Peyer's patch (tissue), 4 donors: ENCODE measurements around the gene ERLEC1. TPM values are rescaled to one million over a fixed set of nuclear protein-coding genes. Genes with fewer than 3 reads are reported as not detected.
A peak's percentile ranks its signal among the peaks of the same experiment; 100 is the strongest.

Experiments
- DNase-seq, 3 donors: peaks; one replicate each; pipeline ENCODE4 v3.0.0-alpha.2; 2017 to 2019
- H3K27ac ChIP-seq, 4 donors: fragments of 200-600 bp; sonication (generic); one replicate each; pipeline ENCODE4 v1.5.1; 2016 to 2019
- H3K27me3 ChIP-seq, 2 donors: fragments of 200-600 bp; sonication (generic); one replicate each; pipeline ENCODE4 v1.5.1; 2019
- H3K36me3 ChIP-seq, 3 donors: fragments of 200-600 bp; sonication (generic); one replicate each; pipeline ENCODE4 v1.5.1; 2016 to 2019
- H3K4me1 ChIP-seq, 4 donors: fragments of 200-600 bp; sonication (generic); one replicate each; pipeline ENCODE4 v1.5.1; 2016 to 2019
- H3K4me3 ChIP-seq, 4 donors: fragments of 200-600 bp; sonication (generic); 1 replicate in 3 of 4; 2 replicates in 1 of 4; pipeline ENCODE4 v1.5.1; 2016 to 2019; ENCODE audit warnings: mild to moderate bottlenecking in 1 of 4
- H3K9me3 ChIP-seq, 4 donors: fragments of 200-600 bp; sonication (generic); one replicate each; pipeline ENCODE4 v1.5.1; 2016 to 2019; ENCODE audit warnings: mild to moderate bottlenecking in 1 of 4
- CTCF ChIP-seq, 6 experiments: fragments of 450-650 bp in 4 of 6; fragments of 200-600 bp in 2 of 6; sonication (generic) in 1 of 6; IDR thresholded peaks; one replicate each; pipeline ENCODE4 v1.5.1; 2017 to 2019; ENCODE audit warnings: antibody characterized with exemption in 6 of 6, mild to moderate bottlenecking in 3 of 6, moderate library complexity in 1 of 6
- POLR2A ChIP-seq, 2 donors: fragments of 450-650 bp; IDR thresholded peaks; one replicate each; pipeline ENCODE4 v1.5.1; 2017; ENCODE audit warnings: antibody characterized with exemption in 2 of 2, mild to moderate bottlenecking in 2 of 2, moderate library complexity in 2 of 2
- total RNA-seq, 4 donors: library from RNA; depleted of rRNA; stranded (reverse); fragments of >200 nt; gene quantifications; one replicate each; pipeline ENCODE4 v1.1.0, GENCODE V29; 2016

ERLEC1 gene
- total RNA-seq, 4 donors from 2014 or later: 28.1 to 69.3 (median 55.4) TPM

GRCh38 chr2:53785366-53785765, 1.5 kb upstream of the ERLEC1 start:
- H3K27me3 ChIP-seq: no peaks in the 10 kb centered on the region
- no peak overlapping the region for H3K27ac ChIP-seq
- no peak for DNase-seq
- peak overlapping the region in 2 of 4 donors; percentile 78 to 87 for H3K4me3 ChIP-seq
- peaks cover 3 to 27% (median 11%) of the 10 kb centered on the region in 4 donors for H3K4me1 ChIP-seq
- no peak for TF ChIP-seq CTCF (IDR thresholded peaks at IDR 0.05)
- no peak for TF ChIP-seq POLR2A (IDR thresholded peaks at IDR 0.05)
- H3K36me3 ChIP-seq: peaks cover 0 to 8% (median 0%) of the 10 kb centered on the region in 3 donors
- H3K9me3 ChIP-seq: no peaks in the 10 kb centered on the region

- peak in 1 of 3 donors; percentile 61 for DNase-seq
- peak overlapping the region; percentile 64 to 87 (median 82) for H3K4me3 ChIP-seq
- TF ChIP-seq CTCF (IDR thresholded peaks at IDR 0.05) (no peak), POLR2A (IDR thresholded peaks at IDR 0.05) (no peak)
- peaks cover 0 to 8% (median 0%) of the 10 kb centered on the region in 3 donors for H3K36me3 ChIP-seq
- peaks cover 3 to 27% (median 11%) of the 10 kb centered on the region in 4 donors for H3K4me1 ChIP-seq
- no peaks in the 10 kb centered on the region for H3K9me3 ChIP-seq
- peak overlapping the region; percentile 67 to 89 (median 79) for H3K27ac ChIP-seq
- H3K27me3 ChIP-seq: no peaks in the 10 kb centered on the region
These were observed 516 bp upstream of the ERLEC1 start for GRCh38 chr2:53786352-53786704.

GRCh38 chr2:53787614-53788289, 908 bp downstream of the ERLEC1 start:
- DNase-seq: no peak
- Histone ChIP-seq H3K9me3 (no peaks in the 10 kb centered on the region), H3K27ac (peak overlapping the region; percentile 67 to 89 (median 79)), H3K36me3 (no peaks in the 10 kb centered on the region), H3K4me3 (peak overlapping the region; percentile 64 to 87 (median 82)), H3K4me1 (peaks cover 3 to 27% (median 11%) of the 10 kb centered on the region in 4 donors), H3K27me3 (no peaks in the 10 kb centered on the region)
- no peak for TF ChIP-seq CTCF (IDR thresholded peaks at IDR 0.05)
- TF ChIP-seq POLR2A (IDR thresholded peaks at IDR 0.05): no peak

- no peak overlapping the region for H3K27ac ChIP-seq
- DNase-seq: no peak
- no peaks in the 10 kb centered on the region for H3K27me3 ChIP-seq
- peaks cover 0 to 8% (median 2%) of the 10 kb centered on the region in 4 donors for H3K4me1 ChIP-seq
- peaks cover 0 to 30% (median 0%) of the 10 kb centered on the region in 3 donors for H3K36me3 ChIP-seq
- TF ChIP-seq POLR2A (IDR thresholded peaks at IDR 0.05) (no peak), CTCF (IDR thresholded peaks at IDR 0.05) (no peak)
- H3K9me3 ChIP-seq: no peaks in the 10 kb centered on the region
- no peak overlapping the region for H3K4me3 ChIP-seq
These were observed 6.4 kb downstream of the ERLEC1 start for GRCh38 chr2:53793261-53793660.

GRCh38 chr2:53793821-53794220, 7.0 kb downstream of the ERLEC1 start:
- H3K9me3 ChIP-seq: no peaks in the 10 kb centered on the region
- peaks cover 0 to 2% (median 0%) of the 10 kb centered on the region in 4 donors for H3K4me1 ChIP-seq
- H3K27ac ChIP-seq: no peak overlapping the region
- no peak for TF ChIP-seq POLR2A (IDR thresholded peaks at IDR 0.05)
- TF ChIP-seq CTCF (IDR thresholded peaks at IDR 0.05): no peak
- H3K36me3 ChIP-seq: peaks cover 0 to 35% (median 0%) of the 10 kb centered on the region in 3 donors
- DNase-seq: no peak
- no peak overlapping the region for H3K4me3 ChIP-seq
- H3K27me3 ChIP-seq: no peaks in the 10 kb centered on the region
